HG03439 (cell line): ENCODE measurements around the gene POLR1H.

Experiments used
- ATAC-seq: cut with Tn5 transposase; IDR thresholded peaks from one replicate; pipeline ENCODE4 v1.9.1; 2021; ENCODE audit warnings: mild to moderate bottlenecking, moderate library complexity; ENCODE audit not compliant: unreplicated experiment

Gene POLR1H

GRCh38 chr6:30061858-30062458 is 893 bp downstream of the POLR1H start:
- peak; percentile 11 for ATAC-seq

GRCh38 chr6:30062471-30063178 is 1.6 kb downstream of the POLR1H start:
- ATAC-seq, result no peak

GRCh38 chr6:30063315-30063714 is 2.2 kb downstream of the POLR1H start:
- ATAC-seq, result no peak

GRCh38 chr6:30066082-30066481 is 5.0 kb downstream of the POLR1H start:
- no peak for ATAC-seq

GRCh38 chr6:30066577-30067459 is 5.8 kb downstream of the POLR1H start, which contains the start of gene PPP1R11:
Gene PPP1R11, plus strand, starts transcription at chr6:30067198. Its CDS starts 213 bp downstream, at chr6:30067411.
- peak; percentile 93 for ATAC-seq

- ATAC-seq, result no peak
Observed at GRCh38 chr6:30067460-30068139, 6.5 kb downstream of the POLR1H start.

GRCh38 chr6:30071081-30071818 is 10.2 kb downstream of the POLR1H start:
- no peak for ATAC-seq

GRCh38 chr6:30071858-30072257 is 10.8 kb downstream of the POLR1H start:
- no peak for ATAC-seq

- ATAC-seq, result no peak
Observed at GRCh38 chr6:30073489-30074235, 12.6 kb downstream of the POLR1H start.

GRCh38 chr6:30074331-30075093 is 13.4 kb downstream of the POLR1H start:
- no peak for ATAC-seq

GRCh38 chr6:30075094-30075789 is 14.2 kb downstream of the POLR1H start, which contains the start of gene RNF39:
Gene RNF39, minus strand, starts transcription at chr6:30075769. Its CDS starts 184 bp downstream, at chr6:30075585.
- ATAC-seq, result no peak

- ATAC-seq, result no peak
Observed at GRCh38 chr6:30075790-30076732, 15.0 kb downstream of the POLR1H start.

- ATAC-seq, result no peak
Observed at GRCh38 chr6:30077218-30077617, 16.2 kb downstream of the POLR1H start.

GRCh38 chr6:30087876-30088275 is 26.8 kb downstream of the POLR1H start:
- no peak for ATAC-seq

GRCh38 chr6:30091577-30092381 is 30.7 kb downstream of the POLR1H start:
- ATAC-seq, result no peak

GRCh38 chr6:30092852-30093543 is 31.9 kb downstream of the POLR1H start:
- no peak for ATAC-seq
